ENCODE data around the gene INHBB. TPM values are rescaled to one million over a fixed set of nuclear protein-coding genes. Genes with fewer than 3 reads are reported as not detected.

Gene INHBB
- total and polyA plus RNA-seq, 7 experiments from 2014 or later, result not detected

GRCh38 chr2:120343100-120343432 lies 2.9 kb upstream of the INHBB start:
- no peaks in the 10 kb centered on the region for H3K36me3 Mint-ChIP-seq
- Histone ChIP-seq H3K36me3 (ENCODE audit: control insufficient read depth in 2 of 3, insufficient read depth in 3 of 3, low read length in 3 of 3) (no peaks in the 10 kb centered on the region), H3K27me3 (ENCODE audit: control insufficient read depth in 2 of 2, insufficient read depth in 2 of 2, low read length in 2 of 2) (peaks cover 5 to 45% of the 10 kb centered on the region in 2 donors), H3K4me1 (ENCODE audit: control insufficient read depth in 2 of 2, insufficient read depth in 2 of 2, low read length in 2 of 2) (peaks cover 9 to 15% of the 10 kb centered on the region in 2 donors), H3K9me3 (ENCODE audit: control insufficient read depth in 2 of 3, low read length in 3 of 3) (no peaks in the 10 kb centered on the region), H3K27ac (ENCODE audit: low read depth, low read length) (no peak overlapping the region), H3K4me3 (ENCODE audit: low read length) (no peak overlapping the region)
- CTCF ChIA-PET, result no interaction called here
- intact Hi-C loops (cut with micrococcal nuclease), result loop anchor here (1.0 to 10.0 kb wide), 7 partner anchors 94 to 337 kb away; partner anchors contain the start of gene EPB41L5 (in 1 of the 2)
- peaks cover 41 to 72% (median 51%) of the 10 kb centered on the region in 5 donors for H3K27me3 Mint-ChIP-seq
- no peak for DNase-seq
- peaks cover 0 to 2% (median 0%) of the 10 kb centered on the region in 11 donors for H3K9me3 Mint-ChIP-seq
- POLR2A ChIA-PET, result no interaction called here
- H3K4me1 Mint-ChIP-seq, result peaks cover 9 to 26% (median 22%) of the 10 kb centered on the region in 7 donors
- peak overlapping the region; percentile 14 to 79 (median 69) for H3K4me3 Mint-ChIP-seq
- peak overlapping the region in 1 of 9 donors; percentile 21 for H3K27ac Mint-ChIP-seq
- no peak for ATAC-seq

GRCh38 chr2:120343433-120344105 lies 2.4 kb upstream of the INHBB start:
- Histone ChIP-seq H3K27ac (ENCODE audit: low read depth, low read length) (no peak overlapping the region), H3K4me3 (ENCODE audit: low read length) (peak overlapping the region; percentile 13), H3K36me3 (ENCODE audit: control insufficient read depth in 2 of 3, insufficient read depth in 3 of 3, low read length in 3 of 3) (no peaks in the 10 kb centered on the region), H3K4me1 (ENCODE audit: control insufficient read depth in 2 of 2, insufficient read depth in 2 of 2, low read length in 2 of 2) (peaks cover 9 to 15% of the 10 kb centered on the region in 2 donors), H3K9me3 (ENCODE audit: control insufficient read depth in 2 of 3, low read length in 3 of 3) (no peaks in the 10 kb centered on the region), H3K27me3 (ENCODE audit: control insufficient read depth in 2 of 2, insufficient read depth in 2 of 2, low read length in 2 of 2) (peaks cover 5 to 40% of the 10 kb centered on the region in 2 donors)
- Mint-ChIP-seq H3K36me3 (no peaks in the 10 kb centered on the region), H3K9me3 (peaks cover 0 to 2% (median 0%) of the 10 kb centered on the region in 11 donors), H3K27ac (no peak overlapping the region), H3K4me3 (peak overlapping the region; percentile 45 to 79 (median 69)), H3K4me1 (peaks cover 9 to 26% (median 22%) of the 10 kb centered on the region in 7 donors), H3K27me3 (peaks cover 41 to 72% (median 51%) of the 10 kb centered on the region in 5 donors)
- intact Hi-C loops (cut with micrococcal nuclease), result loop anchor here (1.0 to 10.0 kb wide), 7 partner anchors 93 to 337 kb away; partner anchors contain the start of gene EPB41L5 (in 1 of the 2)
- ChIA-PET CTCF (no interaction called here), POLR2A (no interaction called here)
- DNase-seq (peak in 8 of 9 donors; percentile 37 to 66 (median 48)), ATAC-seq (peak; percentile 64)

GRCh38 chr2:120344214-120344975 lies 1.5 kb upstream of the INHBB start:
- Mint-ChIP-seq H3K4me1 (peaks cover 9 to 26% (median 22%) of the 10 kb centered on the region in 7 donors), H3K4me3 (peak overlapping the region in 6 of 10 donors; percentile 16 to 79 (median 62)), H3K36me3 (no peaks in the 10 kb centered on the region), H3K9me3 (peaks cover 0 to 2% (median 0%) of the 10 kb centered on the region in 11 donors), H3K27me3 (peaks cover 40 to 70% (median 51%) of the 10 kb centered on the region in 5 donors), H3K27ac (no peak overlapping the region)
- ChIA-PET CTCF (no interaction called here), POLR2A (no interaction called here)
- Histone ChIP-seq H3K27ac (ENCODE audit: low read depth, low read length) (no peak overlapping the region), H3K36me3 (ENCODE audit: control insufficient read depth in 2 of 3, insufficient read depth in 3 of 3, low read length in 3 of 3) (no peaks in the 10 kb centered on the region), H3K4me3 (ENCODE audit: low read length) (peak overlapping the region; percentile 9), H3K9me3 (ENCODE audit: control insufficient read depth in 2 of 3, low read length in 3 of 3) (no peaks in the 10 kb centered on the region), H3K27me3 (ENCODE audit: control insufficient read depth in 2 of 2, insufficient read depth in 2 of 2, low read length in 2 of 2) (peaks cover 5 to 37% of the 10 kb centered on the region in 2 donors), H3K4me1 (ENCODE audit: control insufficient read depth in 2 of 2, insufficient read depth in 2 of 2, low read length in 2 of 2) (peaks cover 9 to 15% of the 10 kb centered on the region in 2 donors)
- ATAC-seq (no peak), DNase-seq (peak in 2 of 9 donors; percentile 20 to 30)
- intact Hi-C loops (cut with micrococcal nuclease), result loop anchor here in 1 of 2 donors (10.0 kb wide), 2 partner anchors 180 to 330 kb away; partner anchors contain the start of gene EPB41L5

- Mint-ChIP-seq H3K4me1 (peaks cover 9 to 26% (median 22%) of the 10 kb centered on the region in 7 donors), H3K9me3 (peaks cover 0 to 2% (median 0%) of the 10 kb centered on the region in 11 donors), H3K36me3 (no peaks in the 10 kb centered on the region), H3K27me3 (peaks cover 40 to 73% (median 52%) of the 10 kb centered on the region in 5 donors), H3K27ac (no peak overlapping the region), H3K4me3 (peak overlapping the region in 7 of 10 donors; percentile 16 to 79 (median 35))
- ChIA-PET POLR2A (no interaction called here), CTCF (no interaction called here)
- intact Hi-C loops (cut with micrococcal nuclease), result loop anchor here in 1 of 2 donors (10.0 kb wide), 2 partner anchors 180 to 330 kb away; partner anchors contain the start of gene EPB41L5
- peak in 6 of 9 donors; percentile 14 to 44 (median 21) for DNase-seq
- Histone ChIP-seq H3K27ac (ENCODE audit: low read depth, low read length) (no peak overlapping the region), H3K27me3 (ENCODE audit: control insufficient read depth in 2 of 2, insufficient read depth in 2 of 2, low read length in 2 of 2) (peaks cover 5 to 37% of the 10 kb centered on the region in 2 donors), H3K4me1 (ENCODE audit: control insufficient read depth in 2 of 2, insufficient read depth in 2 of 2, low read length in 2 of 2) (peaks cover 9 to 15% of the 10 kb centered on the region in 2 donors), H3K9me3 (ENCODE audit: control insufficient read depth in 2 of 3, low read length in 3 of 3) (no peaks in the 10 kb centered on the region), H3K4me3 (ENCODE audit: low read length) (peak overlapping the region; percentile 9), H3K36me3 (ENCODE audit: control insufficient read depth in 2 of 3, insufficient read depth in 3 of 3, low read length in 3 of 3) (no peaks in the 10 kb centered on the region)
- ATAC-seq, result peak; percentile 18
These were observed 857 bp upstream of the INHBB start for GRCh38 chr2:120344976-120345581.

- Histone ChIP-seq H3K36me3 (ENCODE audit: control insufficient read depth in 2 of 3, insufficient read depth in 3 of 3, low read length in 3 of 3) (no peaks in the 10 kb centered on the region), H3K9me3 (ENCODE audit: control insufficient read depth in 2 of 3, low read length in 3 of 3) (no peaks in the 10 kb centered on the region), H3K27ac (ENCODE audit: low read depth, low read length) (no peak overlapping the region), H3K4me1 (ENCODE audit: control insufficient read depth in 2 of 2, insufficient read depth in 2 of 2, low read length in 2 of 2) (peaks cover 9 to 15% of the 10 kb centered on the region in 2 donors), H3K27me3 (ENCODE audit: control insufficient read depth in 2 of 2, insufficient read depth in 2 of 2, low read length in 2 of 2) (peaks cover 5 to 32% of the 10 kb centered on the region in 2 donors), H3K4me3 (ENCODE audit: low read length) (no peak overlapping the region)
- no peak overlapping the region for H3K27ac Mint-ChIP-seq
- intact Hi-C loops (cut with micrococcal nuclease), result loop anchor here in 1 of 2 donors (10.0 kb wide), 2 partner anchors 179 to 331 kb away; partner anchors contain the start of gene EPB41L5
- no peak for ATAC-seq
- peaks cover 0 to 2% (median 0%) of the 10 kb centered on the region in 11 donors for H3K9me3 Mint-ChIP-seq
- H3K4me3 Mint-ChIP-seq, result peak overlapping the region in 6 of 10 donors; percentile 49 to 70 (median 56)
- peaks cover 9 to 26% (median 22%) of the 10 kb centered on the region in 7 donors for H3K4me1 Mint-ChIP-seq
- no peaks in the 10 kb centered on the region for H3K36me3 Mint-ChIP-seq
- DNase-seq, result peak in 4 of 9 donors; percentile 9 to 26 (median 13)
- POLR2A ChIA-PET, result no interaction called here
- peaks cover 42 to 73% (median 50%) of the 10 kb centered on the region in 5 donors for H3K27me3 Mint-ChIP-seq
- CTCF ChIA-PET, result no interaction called here
These were observed 328 bp upstream of the INHBB start for GRCh38 chr2:120345608-120346007.
